Activated CD8-positive, alpha-beta T cell treated with anti-CD3 and anti-CD28 coated beads, Interleukin-2, amount 10 ng/mL, durations not matched to agents 7 days and 5 days (primary cell): Measurements from ENCODE around the gene LRRK2. TPM values are rescaled to one million over a fixed set of nuclear protein-coding genes. Genes with fewer than 3 reads are reported as not detected.
"Not testable (repeated sequence)": the region's sequence is repeated elsewhere in the genome, so short reads cannot be mapped to it uniquely, and the experiment has no call there.

Experiments used
- ATAC-seq: fragments of 150-1000 bp; cut with Tn5 transposase; one replicate; pipeline ENCODE4 v1.10.0; 2021; ENCODE audit warnings: moderate library complexity
- CTCF ChIA-PET: fragments of 350-600 bp; sonication (Branson Sonifier 250); formaldehyde crosslinking; loops from one replicate; lab custom pipeline; 2021; ENCODE audit warnings: antibody characterized with exemption; lab: Charles Lee
- POLR2A ChIA-PET: fragments of 350-600 bp; sonication (Branson Sonifier 250); formaldehyde crosslinking; loops from one replicate; lab custom pipeline; 2021; ENCODE audit warnings: antibody characterized with exemption; lab: Charles Lee
- DNase-seq: peaks from one replicate; pipeline ENCODE4 v3.0.0-alpha.2; 2020
- H3K27ac Mint-ChIP-seq: one replicate; pipeline ENCODE4 v1.8.0; 2021; ENCODE audit warnings: mild to moderate bottlenecking, mixed read lengths
- H3K27me3 Mint-ChIP-seq: one replicate; pipeline ENCODE4 v1.8.0; 2021; ENCODE audit warnings: low read depth, mixed read lengths
- H3K36me3 Mint-ChIP-seq: one replicate; pipeline ENCODE4 v1.8.0; 2021; ENCODE audit warnings: low read depth, mixed read lengths
- H3K4me1 Mint-ChIP-seq: one replicate; pipeline ENCODE4 v1.8.0; 2021; ENCODE audit warnings: low read depth, mixed read lengths
- H3K4me3 Mint-ChIP-seq: one replicate; pipeline ENCODE4 v1.8.0; 2021; ENCODE audit warnings: mild to moderate bottlenecking, mixed read lengths
- H3K9me3 Mint-ChIP-seq: one replicate; pipeline ENCODE4 v1.8.0; 2022; ENCODE audit warnings: mixed read lengths; ENCODE audit not compliant: insufficient read depth
- total RNA-seq, 2 experiments: library from RNA; stranded (reverse); gene quantifications; one replicate each; pipeline ENCODE4 v1.2.3, GENCODE V29; 2021

Gene LRRK2
- total RNA-seq, 2 experiments from 2014 or later = 0.10 TPM; not detected in 1

DNA sequence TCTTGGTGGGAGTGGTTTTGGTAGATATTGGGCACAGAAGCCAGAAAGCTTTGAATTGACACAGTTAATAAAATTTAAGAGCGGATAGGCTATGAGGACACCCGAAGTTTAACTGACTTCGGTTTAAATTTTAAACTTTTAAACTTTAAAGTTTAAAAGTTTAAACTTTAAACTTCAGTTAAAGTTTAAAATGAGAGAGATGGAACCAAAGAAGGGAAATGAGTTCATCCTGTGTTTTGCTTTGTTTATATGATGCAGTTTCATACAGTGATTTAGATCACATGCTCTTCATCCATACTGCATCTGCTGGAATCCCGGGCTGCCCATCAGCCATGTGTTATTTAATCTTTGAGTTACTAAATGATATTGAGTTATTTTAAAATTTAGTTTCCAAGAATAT is 27.2 kb upstream of the LRRK2 start:
- peaks cover 10% of the 10 kb centered on the region for H3K9me3 Mint-ChIP-seq
- ChIA-PET CTCF (no interaction called here), POLR2A (interaction anchor here (0.6 kb wide), 1 partner anchor 187 kb away, joined by 3 read pairs; no protein-coding TSS in a partner anchor)
- peaks cover 11% of the 10 kb centered on the region for H3K4me1 Mint-ChIP-seq
- no peak overlapping the region for H3K4me3 Mint-ChIP-seq
- ATAC-seq (no peak), DNase-seq (no peak)
- no peak overlapping the region for H3K27ac Mint-ChIP-seq
- peaks cover 21% of the 10 kb centered on the region for H3K27me3 Mint-ChIP-seq
- peaks cover 6% of the 10 kb centered on the region for H3K36me3 Mint-ChIP-seq

DNA sequence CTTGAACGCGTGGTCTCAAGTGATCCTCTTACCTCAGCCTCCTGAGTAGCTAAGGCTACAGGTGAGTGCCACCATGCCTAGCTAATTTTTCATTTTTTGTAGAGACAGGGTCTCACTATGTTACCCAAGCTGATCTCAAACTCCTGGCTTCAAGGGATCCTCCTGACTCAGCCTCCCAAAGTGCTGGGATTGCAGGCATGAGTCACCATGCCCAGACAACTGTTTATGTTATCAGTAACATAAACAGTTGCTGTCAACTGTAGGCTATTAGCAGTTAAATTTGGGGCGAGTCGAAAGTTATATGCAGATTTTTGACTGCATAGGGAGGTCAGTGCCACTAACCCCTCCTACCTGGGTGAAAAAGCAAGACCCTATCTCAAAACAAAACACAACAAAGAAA is 26.2 kb upstream of the LRRK2 start:
- H3K27ac Mint-ChIP-seq = no peak overlapping the region

DNA sequence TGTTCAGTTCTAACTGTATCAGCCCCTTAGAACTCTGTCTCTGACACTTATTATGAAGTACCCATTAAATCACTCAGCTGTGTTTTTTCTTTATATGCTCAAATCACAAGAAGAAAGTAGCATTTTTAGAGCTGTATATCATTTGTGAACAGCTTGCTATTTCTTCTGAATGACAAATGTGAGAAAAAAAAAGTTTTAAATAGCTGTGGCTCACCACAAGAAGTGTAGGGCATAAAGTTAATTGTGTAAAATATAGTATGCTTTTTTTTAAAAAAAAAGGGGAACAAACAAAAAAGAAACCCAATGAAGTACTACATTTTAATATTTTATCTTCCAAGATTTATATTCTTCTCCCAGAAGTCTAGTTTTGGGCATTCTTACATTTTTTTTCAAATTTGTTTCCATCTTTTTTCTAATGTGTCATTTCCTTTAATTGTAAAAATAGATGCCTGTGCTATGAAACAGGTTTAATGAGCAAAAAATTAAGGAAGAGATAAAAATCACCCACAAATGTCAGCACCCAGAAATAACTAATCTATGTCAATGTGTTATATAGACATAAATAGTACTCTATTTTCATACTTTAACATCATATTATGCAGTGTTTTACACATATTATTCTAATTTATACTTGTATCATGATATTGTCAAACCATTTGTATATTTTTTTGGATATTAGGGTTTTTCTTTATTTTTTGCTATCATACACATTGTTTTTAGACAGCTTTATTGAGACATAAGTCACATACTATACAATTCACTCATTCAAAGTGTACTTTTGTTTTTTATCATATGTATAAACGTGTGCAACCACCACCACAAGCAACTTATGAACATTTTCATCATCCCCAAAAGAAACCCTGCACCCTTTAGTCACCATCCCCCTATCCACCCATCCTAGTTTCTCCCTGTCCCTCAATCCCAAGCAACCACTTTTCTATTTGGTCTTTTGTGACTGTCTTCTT is 22.4 kb upstream of the LRRK2 start:
- H3K4me1 Mint-ChIP-seq = peaks cover 2% of the 10 kb centered on the region
- no peak overlapping the region for H3K27ac Mint-ChIP-seq
- H3K27me3 Mint-ChIP-seq = peaks cover 24% of the 10 kb centered on the region
- POLR2A ChIA-PET = no interaction called here
- CTCF ChIA-PET = no interaction called here
- no peak for DNase-seq
- no peak overlapping the region for H3K4me3 Mint-ChIP-seq
- H3K36me3 Mint-ChIP-seq = no peaks in the 10 kb centered on the region
- ATAC-seq = no peak
- no peaks in the 10 kb centered on the region for H3K9me3 Mint-ChIP-seq

More for the DNA sequence above, 26.2 kb upstream of the LRRK2 start:
- ATAC-seq = no peak
- POLR2A ChIA-PET = no interaction called here
- Mint-ChIP-seq H3K4me3 (no peak overlapping the region), H3K4me1 (peaks cover 4% of the 10 kb centered on the region), H3K9me3 (peaks cover under 1% of the 10 kb centered on the region), H3K36me3 (no peaks in the 10 kb centered on the region), H3K27me3 (peaks cover 25% of the 10 kb centered on the region)
- CTCF ChIA-PET = interaction anchor here (0.6 kb wide), 1 partner anchor 116 kb away, joined by 3 read pairs; no protein-coding TSS in a partner anchor
- no peak for DNase-seq

DNA sequence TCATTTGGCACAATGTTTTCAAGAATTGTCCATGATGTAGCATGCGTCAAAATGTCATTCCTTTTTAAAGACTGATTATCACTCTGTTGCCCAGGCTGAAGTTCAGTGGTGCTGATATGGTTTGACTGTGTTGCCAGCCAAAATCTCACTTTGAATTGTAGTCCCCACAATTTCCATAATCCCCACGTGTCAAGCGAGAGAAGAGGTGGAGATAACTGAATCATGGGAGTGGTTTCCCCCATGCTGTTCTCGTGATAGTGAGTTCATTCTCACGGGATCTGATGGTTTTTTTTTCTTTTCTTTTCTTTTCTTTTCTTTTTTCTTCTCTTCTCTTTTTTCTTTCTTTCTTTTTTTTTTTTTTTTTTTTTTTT is 21.8 kb upstream of the LRRK2 start:
- Mint-ChIP-seq H3K4me3 (no peak overlapping the region), H3K9me3 (no peaks in the 10 kb centered on the region), H3K27ac (no peak overlapping the region), H3K4me1 (peaks cover 2% of the 10 kb centered on the region), H3K27me3 (peaks cover 21% of the 10 kb centered on the region), H3K36me3 (no peaks in the 10 kb centered on the region)
- ATAC-seq (no peak), DNase-seq (no peak)
- ChIA-PET POLR2A (no interaction called here), CTCF (no interaction called here)

DNA sequence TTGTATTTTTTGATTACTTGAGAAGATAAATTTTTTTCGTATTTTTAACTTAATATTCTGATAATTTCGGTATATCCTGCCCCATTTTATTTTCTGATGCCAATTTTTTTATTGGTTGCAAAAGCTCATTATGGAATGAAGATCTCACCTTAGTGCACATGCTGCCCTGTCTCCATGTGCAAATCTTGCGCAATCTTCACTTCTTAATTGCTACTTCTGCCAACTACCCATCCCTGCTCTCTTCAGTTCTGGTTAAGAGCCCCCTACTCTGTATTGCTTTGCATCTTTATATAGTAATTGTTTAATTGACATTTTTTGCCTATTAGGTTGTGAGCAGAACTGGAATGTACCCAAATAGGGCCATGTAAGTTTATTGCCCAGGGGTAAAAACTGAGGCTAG is 20.5 kb upstream of the LRRK2 start:
- POLR2A ChIA-PET = no interaction called here
- CTCF ChIA-PET = no interaction called here
- Mint-ChIP-seq H3K9me3 (no peaks in the 10 kb centered on the region), H3K4me1 (peaks cover 2% of the 10 kb centered on the region), H3K4me3 (no peak overlapping the region), H3K27ac (no peak overlapping the region), H3K27me3 (peaks cover 17% of the 10 kb centered on the region), H3K36me3 (no peaks in the 10 kb centered on the region)
- ATAC-seq = no peak
- DNase-seq = no peak

DNA sequence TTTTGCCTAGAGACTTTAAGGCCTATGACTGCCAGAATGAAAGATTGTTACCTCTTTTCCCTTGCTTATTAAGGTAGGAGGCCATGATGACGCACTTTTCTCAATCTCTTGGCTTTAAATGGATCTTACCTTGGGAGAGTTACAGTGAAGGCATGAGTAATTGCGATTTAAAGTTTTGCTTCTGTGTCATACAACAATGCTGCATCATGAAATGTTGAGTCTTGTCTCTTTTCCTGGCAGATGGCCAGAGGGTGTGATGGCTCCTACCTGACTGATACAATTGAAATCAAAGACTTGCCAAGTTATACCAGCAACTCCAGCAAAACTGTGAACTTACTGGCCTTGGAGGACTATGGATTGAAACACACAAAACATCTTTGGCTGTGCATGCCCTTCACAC is 17.2 kb upstream of the LRRK2 start:
- H3K27ac Mint-ChIP-seq = no peak overlapping the region
- POLR2A ChIA-PET = no interaction called here
- peaks cover 2% of the 10 kb centered on the region for H3K4me1 Mint-ChIP-seq
- ATAC-seq (no peak), DNase-seq (no peak)
- peaks cover 8% of the 10 kb centered on the region for H3K27me3 Mint-ChIP-seq
- no peaks in the 10 kb centered on the region for H3K36me3 Mint-ChIP-seq
- H3K9me3 Mint-ChIP-seq = no peaks in the 10 kb centered on the region
- H3K4me3 Mint-ChIP-seq = no peak overlapping the region
- CTCF ChIA-PET = interaction anchor here (1.2 kb wide), 1 partner anchor 54 kb away, joined by 3 read pairs; no protein-coding TSS in a partner anchor

DNA sequence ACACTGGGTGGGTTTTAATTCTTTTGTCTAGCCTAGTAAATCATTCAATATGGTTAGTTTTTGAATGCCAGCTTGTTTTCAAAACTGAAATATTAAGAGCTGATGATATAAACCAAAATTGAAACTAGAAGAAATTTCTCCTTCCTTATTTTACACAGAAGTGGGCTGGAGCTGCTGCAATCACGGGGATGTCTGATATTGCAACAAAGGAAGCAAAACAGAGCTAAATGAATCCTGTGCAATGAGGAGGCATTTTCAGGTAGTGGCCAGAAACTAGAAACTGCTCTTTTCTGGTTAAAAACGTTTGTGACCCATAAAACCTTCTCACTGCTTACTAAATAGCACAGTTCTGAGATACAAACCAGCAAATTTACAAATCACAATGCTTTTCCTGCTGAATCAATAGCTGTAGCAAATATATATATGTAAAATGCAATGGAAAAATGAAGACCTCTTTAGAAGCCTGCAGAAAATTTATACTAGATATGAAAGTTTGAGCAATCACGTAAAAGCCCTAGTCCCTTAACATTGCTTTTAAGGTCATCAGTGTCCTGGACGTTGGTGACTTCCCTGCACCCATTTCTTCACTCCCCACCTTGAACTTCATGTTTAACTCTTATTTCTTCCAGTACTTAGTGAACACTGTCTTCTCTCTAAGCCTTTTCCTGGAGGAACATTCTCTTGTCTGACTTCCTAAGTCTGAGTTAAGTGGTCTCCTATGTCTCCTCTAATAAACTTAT is 15.9 kb upstream of the LRRK2 start:
- Mint-ChIP-seq H3K27ac (no peak overlapping the region), H3K36me3 (no peaks in the 10 kb centered on the region), H3K27me3 (peaks cover 4% of the 10 kb centered on the region), H3K4me1 (no peaks in the 10 kb centered on the region), H3K4me3 (no peak overlapping the region), H3K9me3 (no peaks in the 10 kb centered on the region)
- ChIA-PET POLR2A (no interaction called here), CTCF (interaction anchor here (1.2 kb wide), 1 partner anchor 56 kb away, joined by 3 read pairs; no protein-coding TSS in a partner anchor)
- ATAC-seq (no peak), DNase-seq (no peak)

DNA sequence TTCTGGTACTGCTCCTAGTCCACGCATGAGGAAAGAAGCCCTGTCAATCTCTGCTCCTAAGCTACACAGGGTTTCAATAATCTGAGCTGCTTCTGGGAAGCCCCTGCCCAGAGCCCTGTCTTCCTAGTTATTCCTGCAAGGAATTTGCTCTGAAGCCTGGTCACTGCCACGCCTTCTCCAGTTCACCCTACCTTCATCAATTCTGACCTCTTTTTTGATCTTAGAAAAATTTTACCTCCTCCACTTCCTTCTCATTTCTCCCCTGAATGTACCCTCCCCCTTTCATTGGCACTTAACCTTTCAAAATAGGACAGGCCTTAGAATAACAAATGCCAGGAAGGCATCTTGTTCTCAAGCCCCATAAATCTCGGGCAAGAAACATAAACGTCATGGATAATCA is 14.9 kb upstream of the LRRK2 start:
- no peaks in the 10 kb centered on the region for H3K4me1 Mint-ChIP-seq
- H3K9me3 Mint-ChIP-seq = no peaks in the 10 kb centered on the region

DNA sequence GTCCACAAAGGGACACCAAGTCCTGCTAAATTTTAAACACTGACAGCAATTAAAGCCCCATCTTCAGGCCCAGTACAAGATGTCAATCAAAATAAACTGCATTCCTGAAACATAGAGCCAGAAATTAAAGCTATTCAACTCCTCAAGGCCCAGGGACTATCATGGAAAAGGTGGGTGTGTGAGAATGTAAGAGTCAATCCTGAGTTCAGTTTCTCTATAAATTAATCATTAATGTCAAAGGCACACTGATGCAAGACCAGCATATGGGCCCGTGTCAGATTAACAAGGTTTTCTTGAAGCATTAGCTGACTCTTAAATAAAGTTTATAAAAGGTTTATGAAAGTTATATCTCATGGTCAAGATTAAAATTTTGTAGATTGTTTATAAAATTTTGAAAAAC is 13.6 kb upstream of the LRRK2 start:
- DNase-seq, H3K4me1 Mint-ChIP-seq, H3K27ac Mint-ChIP-seq, H3K27me3 Mint-ChIP-seq, H3K36me3 Mint-ChIP-seq, ATAC-seq, H3K4me3 Mint-ChIP-seq, POLR2A ChIA-PET, H3K9me3 Mint-ChIP-seq, CTCF ChIA-PET: not testable (repeated sequence)

More for the DNA sequence above, 14.9 kb upstream of the LRRK2 start:
- H3K36me3 Mint-ChIP-seq = no peaks in the 10 kb centered on the region
- H3K4me3 Mint-ChIP-seq = no peak overlapping the region
- ChIA-PET POLR2A (no interaction called here), CTCF (no interaction called here)
- ATAC-seq = no peak
- H3K27ac Mint-ChIP-seq = no peak overlapping the region
- no peak for DNase-seq
- H3K27me3 Mint-ChIP-seq = peaks cover 4% of the 10 kb centered on the region

DNA sequence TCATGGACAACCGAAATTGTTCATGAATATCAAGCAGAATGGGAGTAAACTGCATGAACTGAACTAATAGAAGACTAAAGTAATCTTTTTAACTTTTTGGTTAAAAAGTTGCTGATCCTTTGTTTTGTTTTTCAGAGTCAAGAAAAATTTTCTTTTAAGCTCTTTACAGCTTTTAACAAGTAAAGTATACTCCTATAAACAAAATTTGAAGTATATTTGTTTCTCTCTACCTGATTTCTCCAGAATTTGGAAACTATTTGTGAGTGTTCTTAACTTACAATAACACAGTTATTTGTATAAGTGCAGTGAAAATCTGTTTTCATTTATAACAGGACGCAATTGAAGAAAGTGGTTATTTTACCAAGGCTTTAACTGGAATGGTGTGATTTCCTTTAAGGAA is 12.2 kb upstream of the LRRK2 start:
- CTCF ChIA-PET = no interaction called here
- no peaks in the 10 kb centered on the region for H3K9me3 Mint-ChIP-seq
- POLR2A ChIA-PET = no interaction called here

DNA sequence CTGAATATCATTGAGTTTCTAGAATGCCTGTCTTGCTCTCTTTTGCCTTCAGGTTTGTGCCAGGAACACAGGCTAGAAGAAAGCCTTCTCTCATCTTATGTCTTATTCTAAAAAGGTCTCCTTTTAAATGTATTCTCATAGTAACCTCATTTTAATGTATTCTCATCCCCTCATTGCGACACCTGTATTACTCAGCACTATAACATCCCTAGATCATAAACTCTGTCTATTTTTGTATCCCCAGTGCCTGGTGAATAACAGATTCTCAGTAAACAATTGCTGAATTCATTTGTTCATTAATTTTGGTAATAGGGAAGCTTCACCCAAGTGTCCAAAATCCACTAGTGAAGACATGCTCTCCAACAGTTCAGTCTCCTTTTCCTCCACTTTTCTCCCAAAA is 8.8 kb upstream of the LRRK2 start:
- POLR2A ChIA-PET = no interaction called here
- Mint-ChIP-seq H3K36me3 (no peaks in the 10 kb centered on the region), H3K27ac (no peak overlapping the region), H3K4me3 (no peak overlapping the region), H3K27me3 (no peaks in the 10 kb centered on the region), H3K9me3 (no peaks in the 10 kb centered on the region), H3K4me1 (no peaks in the 10 kb centered on the region)
- no peak for ATAC-seq
- DNase-seq = no peak
- CTCF ChIA-PET = no interaction called here

More for the DNA sequence above, 12.2 kb upstream of the LRRK2 start:
- Mint-ChIP-seq H3K36me3 (no peaks in the 10 kb centered on the region), H3K27ac (no peak overlapping the region), H3K4me3 (no peak overlapping the region), H3K27me3 (peaks cover 2% of the 10 kb centered on the region), H3K4me1 (no peaks in the 10 kb centered on the region)
- ATAC-seq = no peak
- DNase-seq = no peak
